GM18498 (cell line): ENCODE results near the gene NFIC.
"Not testable (repeated sequence)": the region's sequence is repeated elsewhere in the genome, so short reads cannot be mapped to it uniquely, and the experiment has no call there.

Experiments used
- ATAC-seq: cut with Tn5 transposase; IDR thresholded peaks from one replicate; pipeline ENCODE4 v1.9.1; 2021; ENCODE audit warnings: mild to moderate bottlenecking, moderate library complexity; ENCODE audit not compliant: unreplicated experiment

Gene NFIC

DNA sequence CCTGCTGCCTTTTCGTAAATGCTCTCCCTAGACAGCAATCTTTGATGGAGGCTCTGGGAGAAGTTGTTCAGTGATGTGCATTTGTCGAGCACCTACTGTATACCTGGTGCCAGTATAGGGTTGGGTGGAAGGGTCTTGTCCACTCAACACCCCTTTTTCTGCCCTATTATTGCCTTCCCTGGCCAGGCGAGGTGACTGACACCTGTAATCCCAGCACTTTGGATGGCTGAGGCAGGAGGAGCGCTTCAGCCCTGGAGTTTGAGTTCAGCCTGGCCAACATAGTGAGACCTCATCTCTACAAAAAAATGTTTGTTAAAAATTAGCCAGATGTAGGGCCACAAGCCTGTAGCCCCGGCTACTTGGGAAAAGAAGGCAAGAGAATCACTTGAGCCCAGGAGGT is 49.3 kb downstream of the NFIC start:
- ATAC-seq: no peak

DNA sequence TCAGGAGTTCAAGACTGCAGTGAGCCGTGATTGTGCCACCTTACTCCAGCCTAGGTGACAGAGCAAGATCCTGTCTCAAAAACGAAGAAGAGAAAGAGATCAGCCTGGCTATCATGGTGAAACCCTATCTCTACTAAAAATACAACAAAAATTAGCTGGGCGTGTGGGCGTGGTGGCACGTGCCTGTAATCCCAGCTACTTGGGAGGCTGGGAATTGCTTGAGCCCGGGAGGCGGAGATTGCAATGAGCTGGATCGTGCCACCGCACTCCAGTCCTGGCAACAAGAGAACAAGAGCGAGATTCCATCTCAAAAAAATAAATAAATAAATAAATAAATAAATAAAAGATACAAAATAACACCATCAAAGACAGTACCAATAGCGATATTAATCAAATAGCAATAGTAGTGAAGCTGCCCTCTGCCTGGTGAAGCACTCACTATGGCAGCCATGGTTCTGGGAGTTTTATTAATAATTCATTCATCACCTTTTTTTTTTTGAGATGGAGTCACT is 53.9 kb downstream of the NFIC start:
- ATAC-seq: no peak

DNA sequence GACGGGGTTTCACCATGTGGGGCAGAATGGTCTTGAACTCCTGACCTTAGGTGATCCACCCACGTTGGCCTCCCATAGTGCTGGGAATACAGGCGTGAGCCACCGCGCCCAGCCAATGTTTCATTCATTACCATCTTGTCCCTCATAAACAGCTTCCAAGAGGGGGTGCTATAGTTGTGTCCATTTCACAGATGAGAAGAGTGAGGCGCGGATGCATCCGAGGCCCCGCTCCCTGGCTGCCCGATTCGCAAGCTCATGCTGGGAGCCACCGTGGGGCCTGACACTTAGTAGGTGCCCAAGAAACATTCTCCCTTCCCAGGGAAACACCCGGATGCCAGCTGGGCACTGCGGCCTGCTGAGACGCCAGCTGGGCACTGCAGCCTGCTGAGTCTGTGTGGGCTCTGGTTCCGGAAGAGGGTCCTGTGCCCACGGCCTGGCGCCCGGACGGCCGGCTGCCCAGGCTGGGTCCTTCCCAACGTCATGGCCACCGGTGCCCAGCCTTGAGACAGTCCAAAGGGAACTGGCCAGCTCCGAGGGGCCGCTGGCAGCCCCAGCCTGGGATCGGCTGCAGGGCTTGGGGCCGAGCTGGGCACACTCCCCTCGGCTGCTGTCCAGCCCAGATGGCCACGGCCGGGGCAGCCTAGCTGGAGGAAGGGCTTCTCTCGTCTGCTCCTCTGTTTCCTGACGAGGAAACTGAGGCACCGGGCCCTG is 54.7 kb downstream of the NFIC start:
- no peak for ATAC-seq

DNA sequence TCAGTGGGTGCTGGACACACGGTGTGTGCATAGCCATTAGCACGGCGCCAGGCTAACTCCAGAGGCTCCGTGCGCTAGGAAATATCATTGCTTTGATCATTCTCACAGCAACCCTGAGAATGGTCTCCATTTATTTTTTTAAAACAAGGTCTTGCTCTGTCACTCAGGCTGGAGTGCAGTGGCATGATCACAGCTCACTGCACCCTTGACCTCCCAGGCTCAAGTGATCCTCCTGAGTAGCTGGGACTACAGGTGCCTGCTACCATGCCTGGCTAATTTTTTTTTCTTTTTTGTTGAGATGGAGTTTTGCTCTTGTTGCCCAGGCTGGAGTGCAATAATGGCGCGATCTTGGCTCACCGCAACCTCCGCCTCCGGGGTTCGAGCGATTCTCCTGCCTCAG is 55.3 kb downstream of the NFIC start:
- not testable (repeated sequence) for ATAC-seq

DNA sequence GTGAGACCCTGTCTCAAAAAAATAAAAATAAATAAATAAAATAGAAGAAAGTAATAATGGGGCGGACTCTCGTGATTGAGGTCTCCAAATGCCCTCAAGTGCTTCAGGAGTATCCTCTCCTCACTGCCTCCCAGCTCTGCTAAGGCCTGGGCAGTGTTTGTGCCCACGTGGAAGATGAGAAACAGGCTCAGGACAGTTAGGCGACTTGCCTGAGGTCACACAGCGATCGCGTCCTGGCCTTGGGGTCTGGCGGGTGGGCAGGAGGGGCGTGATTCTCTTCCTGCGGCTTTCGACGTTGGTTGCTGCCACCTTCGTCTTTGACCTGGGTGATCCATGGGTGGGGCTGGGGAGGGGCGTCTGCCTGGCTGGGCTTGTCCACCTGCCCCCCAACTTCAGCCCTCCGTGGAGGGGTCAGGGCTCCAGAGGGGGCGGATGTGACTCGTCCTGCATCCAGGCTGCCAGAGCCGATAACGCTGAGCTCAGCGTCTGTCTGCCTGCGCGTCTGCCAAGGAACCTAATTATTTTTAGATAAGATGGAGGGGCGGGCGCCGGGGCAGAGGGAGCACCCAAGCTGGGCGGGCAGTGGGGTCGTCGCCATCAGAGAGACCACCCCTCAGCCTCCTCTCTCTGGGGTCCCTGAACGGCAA is 56.9 kb downstream of the NFIC start:
- no peak for ATAC-seq

DNA sequence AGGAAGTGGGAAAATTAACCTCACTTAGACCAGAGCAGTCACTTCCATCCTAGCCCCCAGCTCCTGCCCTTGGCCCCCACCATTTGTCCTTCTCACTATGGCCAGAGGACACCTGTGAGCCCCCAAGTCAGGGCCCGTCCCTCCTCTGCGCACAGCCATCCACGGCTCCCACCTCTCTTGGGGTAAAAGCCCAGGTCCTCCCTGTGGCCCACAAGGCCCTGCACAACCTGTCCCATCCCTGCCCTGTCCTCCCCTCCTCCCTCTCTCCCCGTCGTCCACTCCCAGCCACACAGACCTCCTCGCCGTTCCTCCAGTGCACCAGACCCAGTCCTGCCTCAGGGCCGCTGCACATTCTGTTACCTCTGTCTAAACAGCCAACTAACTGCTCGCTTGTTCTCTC is 60.0 kb downstream of the NFIC start:
- no peak for ATAC-seq

DNA sequence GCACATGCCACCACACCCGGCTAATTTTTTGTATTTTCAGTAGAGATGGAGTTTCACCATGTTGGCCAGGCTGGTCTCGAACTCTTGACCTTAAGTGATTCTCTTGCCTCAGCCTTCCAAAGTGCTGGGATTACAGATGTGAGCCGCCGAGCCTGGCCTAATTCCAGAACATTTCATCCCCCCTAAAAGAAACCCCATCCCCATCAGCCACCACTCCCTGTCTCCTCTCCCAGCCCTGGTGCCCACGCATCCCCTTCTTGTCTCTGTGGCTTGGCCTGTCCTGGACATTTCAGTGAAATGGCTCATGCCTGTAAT is 63.9 kb downstream of the NFIC start:
- not testable (repeated sequence) for ATAC-seq

DNA sequence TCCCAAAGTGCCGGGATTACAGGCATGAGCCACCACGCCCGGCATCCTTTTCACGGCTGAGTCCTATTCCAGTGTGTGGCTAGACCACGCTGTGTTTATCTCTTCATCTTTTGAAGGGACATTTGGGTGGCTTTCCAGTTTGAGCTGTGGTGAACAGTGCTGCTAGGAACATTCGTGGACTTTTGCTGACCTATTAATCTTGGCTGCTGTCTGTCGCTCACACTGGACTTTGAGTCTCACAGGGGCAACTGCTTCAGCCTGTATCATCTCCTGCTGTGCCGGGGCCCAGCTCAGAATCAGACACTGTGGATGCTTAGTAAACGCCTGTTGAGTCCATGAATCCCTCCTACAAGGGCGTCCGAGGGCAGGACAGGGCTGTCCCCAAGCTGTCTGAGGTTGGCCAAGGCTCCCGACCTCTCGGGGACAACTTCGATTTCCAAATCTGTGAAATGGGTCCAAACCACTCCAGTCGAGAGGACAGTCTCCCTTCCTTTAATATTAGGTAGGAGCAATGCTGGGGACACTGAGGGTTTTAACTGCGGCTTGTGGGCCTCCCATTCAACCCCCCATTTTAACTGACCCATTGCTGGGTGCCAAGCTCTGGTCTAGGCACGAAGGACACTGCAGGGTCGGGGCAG is 65.5 kb downstream of the NFIC start:
- no peak for ATAC-seq

DNA sequence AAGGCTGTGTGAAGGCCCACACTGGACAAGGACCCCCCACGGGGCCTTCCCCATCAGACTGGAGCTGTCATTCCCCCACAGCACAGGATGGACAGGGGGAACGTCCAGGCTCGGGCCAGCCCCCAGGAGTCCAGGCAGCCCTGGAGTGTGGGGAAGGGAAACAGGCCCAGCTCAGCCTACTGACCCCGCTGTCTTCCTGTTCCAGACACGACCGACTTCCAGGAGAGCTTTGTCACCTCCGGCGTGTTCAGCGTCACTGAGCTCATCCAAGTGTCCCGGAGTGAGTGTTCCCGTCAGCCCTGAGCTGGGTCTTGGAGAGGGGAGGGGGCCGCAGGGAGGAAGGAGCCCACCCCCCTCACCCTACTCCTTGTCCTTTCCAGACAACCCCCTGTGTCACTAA is 66.9 kb downstream of the NFIC start:
- no peak for ATAC-seq

DNA sequence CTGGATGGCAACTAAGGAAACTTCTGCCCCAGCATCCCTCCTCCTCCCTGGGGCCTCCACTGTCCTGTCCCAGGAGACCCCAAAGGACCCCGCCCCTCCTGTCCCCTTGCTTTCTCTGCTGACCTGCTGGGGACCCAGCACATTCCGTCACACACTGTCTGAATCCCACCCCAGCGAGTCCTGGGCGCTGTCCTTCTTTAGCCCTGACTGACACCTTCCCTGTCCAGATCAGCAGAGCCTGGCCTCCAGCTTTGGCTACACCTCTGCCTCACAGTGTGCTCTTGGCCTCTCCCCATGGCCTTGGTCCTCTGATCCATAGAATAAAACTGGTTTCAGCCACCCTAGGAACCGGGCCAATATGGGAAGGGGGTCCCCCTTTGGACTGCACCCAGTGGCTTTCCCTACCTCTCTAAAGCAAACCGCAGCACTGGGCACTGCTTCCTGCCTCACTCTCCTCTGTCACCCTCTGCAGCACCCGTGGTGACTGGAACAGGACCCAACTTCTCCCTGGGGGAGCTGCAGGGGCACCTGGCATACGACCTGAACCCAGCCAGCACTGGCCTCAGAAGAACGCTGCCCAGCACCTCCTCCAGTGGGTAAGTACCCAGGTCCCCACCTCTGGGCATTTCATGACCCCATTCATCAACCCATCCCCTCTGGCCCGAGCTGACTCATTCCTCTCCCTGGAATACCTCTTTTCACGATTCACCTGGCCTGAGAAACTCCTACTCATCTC is 67.6 kb downstream of the NFIC start:
- no peak for ATAC-seq

DNA sequence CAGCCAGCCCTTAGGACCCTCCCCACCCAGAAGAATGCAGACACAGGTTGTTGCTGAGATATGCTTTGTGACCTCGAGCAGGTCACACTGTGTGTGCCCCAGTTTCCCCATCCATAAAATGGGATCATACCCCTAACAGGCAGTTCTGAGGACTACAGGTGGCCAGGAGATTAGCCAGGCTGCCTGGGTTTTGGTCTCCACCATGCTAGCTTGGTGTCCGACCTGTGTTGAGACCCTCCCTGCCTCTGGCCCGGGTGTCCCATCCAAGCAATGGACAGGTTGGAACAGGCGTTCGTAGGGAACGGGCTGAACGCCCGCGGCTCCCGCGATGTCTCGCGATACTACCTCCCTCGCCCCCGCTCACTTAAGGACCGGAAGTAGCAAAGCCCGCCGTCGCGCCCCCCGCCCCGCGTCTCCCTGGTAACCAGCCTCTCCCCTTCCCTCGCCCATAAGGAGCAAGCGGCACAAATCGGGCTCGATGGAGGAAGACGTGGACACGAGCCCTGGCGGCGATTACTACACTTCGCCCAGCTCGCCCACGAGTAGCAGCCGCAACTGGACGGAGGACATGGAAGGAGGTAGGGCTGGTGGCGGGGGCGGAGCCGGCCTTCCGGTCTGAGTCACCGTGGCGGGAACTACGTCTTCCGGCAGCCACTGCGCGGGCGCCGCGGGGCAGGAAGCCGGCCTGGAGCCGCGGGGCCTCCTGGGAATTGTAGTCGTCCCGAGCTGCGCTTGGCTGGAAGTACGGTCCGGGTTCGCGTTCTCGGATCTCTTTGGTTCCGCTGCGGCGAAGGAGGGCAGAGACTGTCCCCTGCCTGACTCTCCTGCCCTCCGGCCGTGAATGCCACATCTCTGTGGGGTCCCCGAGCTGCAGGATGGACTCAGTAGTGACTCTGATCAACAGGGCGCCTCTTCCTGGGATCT is 68.5 kb downstream of the NFIC start:
- peak; percentile 90 for ATAC-seq

DNA sequence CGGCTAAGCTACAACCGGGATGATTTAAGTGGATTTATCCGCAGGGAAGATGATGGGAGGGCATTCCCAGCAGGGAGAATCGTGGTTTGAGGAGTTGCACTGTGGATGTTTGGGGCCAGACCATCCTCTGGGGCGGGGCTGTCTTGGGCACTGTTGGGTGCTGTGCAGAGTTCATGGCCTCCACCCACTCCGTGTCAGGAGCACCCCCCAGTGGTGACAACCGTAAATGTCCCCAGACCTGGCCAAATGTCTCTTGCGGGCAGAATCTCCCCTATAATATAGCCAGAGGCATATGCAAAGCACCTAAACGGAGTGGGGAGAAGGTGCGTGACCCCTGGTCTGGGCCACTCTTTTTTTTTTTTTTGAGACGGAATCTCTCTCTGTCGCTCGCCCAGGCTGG is 73.7 kb downstream of the NFIC start:
- no peak for ATAC-seq

DNA sequence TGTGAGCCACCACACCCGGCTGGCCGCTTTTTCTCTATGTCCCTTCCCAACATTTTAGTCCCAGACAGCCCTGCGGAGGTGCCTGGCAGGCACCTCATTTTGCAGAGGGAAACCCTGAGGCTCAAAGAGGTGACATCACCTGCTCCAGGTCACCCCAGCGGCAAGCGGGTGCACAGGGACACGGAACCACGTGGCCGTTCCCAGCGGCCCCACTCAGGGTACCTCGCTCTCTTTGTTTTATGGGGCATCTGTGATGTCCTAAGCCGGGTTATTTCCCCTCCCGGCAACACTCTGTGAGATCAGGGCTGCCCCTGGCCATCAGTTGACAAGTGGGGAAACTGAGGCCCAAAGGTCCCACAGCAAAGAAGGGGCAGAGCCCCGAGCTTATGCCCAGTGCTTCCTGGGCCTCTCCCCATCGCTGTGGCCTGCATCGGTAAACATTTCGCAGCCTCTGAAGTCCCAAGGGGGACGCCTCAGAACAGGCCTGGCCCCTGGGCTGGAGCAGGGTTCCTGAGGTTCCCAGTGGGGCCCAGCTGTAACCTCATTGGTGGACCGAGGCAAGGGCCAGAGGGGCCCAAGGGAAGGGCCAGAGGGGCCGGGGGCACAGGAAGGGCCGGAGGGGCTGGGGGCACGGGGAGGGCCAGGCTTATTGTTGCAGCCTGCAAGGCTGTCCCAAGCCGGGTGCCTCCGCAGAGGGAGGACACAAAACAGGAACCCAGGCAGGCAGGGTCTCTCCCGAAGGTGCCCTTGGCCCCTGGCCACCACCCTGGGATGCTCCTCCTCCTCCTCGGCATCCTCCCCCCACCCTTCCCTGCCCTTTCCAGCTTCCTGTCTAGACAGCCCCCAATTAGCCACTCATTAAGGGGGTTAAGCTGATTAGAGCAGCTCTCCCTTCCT is 75.0 kb downstream of the NFIC start:
- ATAC-seq: no peak

DNA sequence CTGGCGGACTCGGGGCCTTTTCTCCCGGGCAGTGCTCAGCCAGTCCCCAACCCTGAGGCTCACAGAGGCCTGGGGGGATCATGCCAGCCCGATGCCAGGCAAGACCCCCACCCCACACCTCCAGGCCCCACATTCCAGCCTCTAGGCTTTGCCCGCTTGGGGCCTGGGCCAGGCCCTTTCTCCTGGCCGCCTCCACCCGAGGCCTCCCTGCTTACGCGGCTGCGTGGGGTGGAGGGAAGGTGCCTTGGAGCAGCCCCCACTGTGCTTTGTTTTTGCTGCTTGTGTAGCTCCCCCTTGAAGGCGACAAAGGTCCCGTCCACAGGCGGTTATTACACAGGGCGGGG is 75.6 kb downstream of the NFIC start:
- ATAC-seq: no peak

DNA sequence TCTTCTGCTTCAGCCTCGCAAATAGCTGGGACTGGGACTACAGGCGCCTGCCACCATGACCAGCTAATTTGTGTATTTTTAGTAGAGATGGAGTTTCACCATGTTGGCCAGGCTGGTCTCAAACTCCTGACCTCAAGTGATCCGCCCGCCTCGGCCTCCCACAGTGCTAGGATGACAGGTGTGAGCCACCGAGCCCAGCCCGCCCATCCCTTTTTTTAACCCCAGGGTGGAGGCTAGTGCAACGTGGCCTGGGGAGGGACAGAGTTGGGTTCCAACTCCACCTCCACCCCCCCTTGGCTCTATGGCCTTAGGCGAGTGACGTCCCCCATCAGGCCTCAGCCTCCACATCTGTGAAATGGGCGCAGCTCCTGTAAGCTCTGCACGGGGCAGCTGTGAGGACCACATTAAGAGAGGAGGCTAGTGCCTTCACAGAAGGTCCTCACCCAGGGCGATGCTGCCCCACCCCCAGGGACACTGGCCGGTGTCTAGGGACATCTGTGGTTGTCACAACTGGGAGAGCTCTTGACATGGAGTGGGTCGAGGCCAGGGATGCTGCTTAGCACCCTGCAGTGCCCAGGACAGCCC is 76.2 kb downstream of the NFIC start:
- ATAC-seq: no peak

DNA sequence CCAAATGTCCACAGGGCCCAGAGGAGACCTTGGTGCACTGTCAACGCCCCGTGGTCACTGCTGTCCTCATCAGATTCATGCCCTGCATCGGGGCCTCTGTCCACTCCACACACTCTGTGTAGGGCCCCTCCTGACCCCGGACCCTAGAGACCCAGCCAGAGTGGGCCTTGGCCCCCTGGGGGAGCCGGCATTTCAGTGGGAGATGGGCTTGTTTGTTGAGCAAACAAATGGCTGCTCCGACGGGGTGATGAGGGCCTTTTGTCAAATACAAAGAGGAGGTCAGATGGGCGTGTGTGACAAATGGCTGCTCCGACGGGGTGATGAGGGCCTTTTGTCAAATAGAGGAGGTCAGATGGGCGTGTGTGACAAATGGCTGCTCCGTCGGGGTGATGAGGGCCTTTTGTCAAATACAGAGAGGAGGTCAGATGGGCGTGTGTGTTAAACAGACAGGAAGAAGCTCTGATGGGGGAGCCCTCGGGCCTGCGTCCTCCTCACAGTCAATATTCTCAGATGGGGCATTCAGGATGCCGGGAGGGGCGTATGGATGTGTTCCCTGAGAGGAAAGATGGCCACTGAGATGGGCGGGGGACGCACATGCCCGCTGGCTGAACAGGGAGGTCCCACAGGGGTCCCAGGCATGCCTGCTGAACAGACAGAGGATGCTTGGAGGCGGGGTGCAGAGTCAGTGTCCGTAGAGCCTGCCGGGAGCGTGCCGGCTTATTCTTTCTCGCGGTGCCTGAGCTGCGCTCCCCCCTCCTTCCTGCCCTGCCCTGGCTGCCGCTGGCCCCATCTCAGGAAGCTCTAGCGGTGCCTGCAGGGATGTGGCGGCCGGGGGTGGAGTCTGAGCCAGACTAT is 77.7 kb downstream of the NFIC start:
- no peak for ATAC-seq

DNA sequence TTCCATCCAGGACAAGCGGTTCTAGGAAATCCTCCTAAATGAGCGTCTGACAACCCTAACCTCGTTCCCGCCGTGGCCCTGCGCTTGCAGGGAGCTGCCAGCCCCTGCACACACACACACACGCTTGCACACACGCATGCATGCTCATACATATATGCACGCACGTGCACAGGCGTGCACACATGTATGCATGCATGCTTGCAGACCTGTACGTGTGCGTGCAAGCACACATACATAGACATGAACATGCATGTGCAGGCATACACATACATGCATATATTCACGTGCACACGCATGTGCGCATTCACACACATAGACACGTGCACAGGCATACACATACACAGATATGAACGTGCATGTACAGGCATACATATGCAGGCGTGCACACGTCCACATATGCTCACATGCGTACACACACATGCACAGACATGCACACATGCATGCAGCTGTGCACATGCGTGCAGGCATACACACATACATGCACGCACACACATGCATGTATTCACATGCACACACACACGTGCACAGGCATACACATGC is 78.4 kb downstream of the NFIC start:
- no peak for ATAC-seq

DNA sequence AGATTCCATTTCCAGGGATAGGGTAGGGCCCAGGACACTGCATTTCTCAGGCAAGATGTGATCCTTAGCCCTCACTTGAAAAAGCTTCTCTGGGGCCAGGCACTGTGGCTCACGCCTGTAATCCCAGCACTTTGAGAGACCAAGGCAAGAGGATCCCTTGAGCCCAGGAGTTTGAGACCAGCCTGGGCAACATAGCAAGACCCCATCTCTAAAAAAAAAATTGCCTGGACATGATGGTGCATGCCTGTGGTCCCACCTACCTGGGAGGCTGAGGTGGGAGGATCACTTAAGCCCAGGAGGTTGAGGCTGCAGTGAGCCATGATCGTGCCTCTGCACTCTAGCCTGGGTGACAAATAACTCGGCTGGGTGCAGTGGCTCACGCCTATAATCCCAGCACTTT is 80.3 kb downstream of the NFIC start:
- ATAC-seq: not testable (repeated sequence)
